GM23338 (cell line): ENCODE measurements around the gene PRR23A. TPM values are rescaled to one million over a fixed set of nuclear protein-coding genes. Genes with fewer than 3 reads are reported as not detected.

Experiments
- ATAC-seq: fragments of 200-7000 bp; cut with Tn5 transposase; 3 replicates; pipeline ENCODE4 v1.9.1; 2020
- DNase-seq: peaks from one replicate; pipeline ENCODE4 v3.0.0-alpha.2; 2015; ENCODE audit warnings: low spot score
- H2AFZ ChIP-seq: fragments of 200-600 bp; sonication (generic); 2 replicates; pipeline ENCODE4 v1.8.0; 2016; ENCODE audit warnings: antibody characterized with exemption, mild to moderate bottlenecking, moderate library complexity
- H3F3A ChIP-seq: fragments of 200-600 bp; sonication (generic); replicated peaks from 2 replicates; pipeline ENCODE4 v1.8.0; 2017; ENCODE audit warnings: antibody characterized with exemption, mixed run types, low read depth
- H3K27ac ChIP-seq: fragments of 200-600 bp; sonication (generic); 2 replicates; pipeline ENCODE4 v1.6.1; 2016; ENCODE audit warnings: low read depth
- H3K27me3 ChIP-seq: fragments of 200-600 bp; sonication (generic); 2 replicates; pipeline ENCODE4 v1.8.0; 2016; ENCODE audit warnings: mild to moderate bottlenecking, mixed run types, moderate library complexity; ENCODE audit not compliant: insufficient read depth
- H3K36me3 ChIP-seq: fragments of 200-600 bp; sonication (generic); 2 replicates; pipeline ENCODE4 v1.8.0; 2016; ENCODE audit warnings: mild to moderate bottlenecking; ENCODE audit not compliant: insufficient read depth
- H3K4me1 ChIP-seq: fragments of 200-600 bp; sonication (generic); 2 replicates; pipeline ENCODE4 v1.8.0; 2016; ENCODE audit warnings: mild to moderate bottlenecking, moderate library complexity; ENCODE audit not compliant: insufficient read depth
- H3K4me2 ChIP-seq: fragments of 200-600 bp; sonication (generic); 2 replicates; pipeline ENCODE4 v1.7.1; 2017; ENCODE audit warnings: mixed run types
- H3K4me3 ChIP-seq: fragments of 200-600 bp; sonication (generic); 2 replicates; pipeline ENCODE4 v1.6.1; 2016; ENCODE audit warnings: mixed run types
- H3K79me2 ChIP-seq: fragments of 200-600 bp; sonication (generic); replicated peaks from 2 replicates; pipeline ENCODE4 v1.8.0; 2017; ENCODE audit warnings: mild to moderate bottlenecking; ENCODE audit not compliant: insufficient read depth
- H3K9me2 ChIP-seq: fragments of 200-600 bp; sonication (generic); 2 replicates; pipeline ENCODE4 v1.8.0; 2017; ENCODE audit not compliant: insufficient read depth
- H4K20me1 ChIP-seq: fragments of 200-600 bp; sonication (generic); replicated peaks from 2 replicates; pipeline ENCODE4 v1.8.0; 2017; ENCODE audit warnings: mild to moderate bottlenecking; ENCODE audit not compliant: insufficient read depth
- H3K27ac Mint-ChIP-seq: 2 replicates; pipeline ENCODE4 v1.8.0; 2020; ENCODE audit warnings: inconsistent platforms, mild to moderate bottlenecking, moderate library complexity, mixed read lengths
- H3K27me3 Mint-ChIP-seq: 3 replicates; pipeline ENCODE4 v1.8.0; 2022; ENCODE audit warnings: low read depth, mild to moderate bottlenecking, moderate library complexity, mixed read lengths, inconsistent platforms; ENCODE audit not compliant: insufficient read depth, poor library complexity
- H3K36me3 Mint-ChIP-seq: 3 replicates; pipeline ENCODE4 v1.8.0; 2021; ENCODE audit warnings: low read depth, mild to moderate bottlenecking, inconsistent platforms, moderate library complexity, mixed read lengths
- H3K4me1 Mint-ChIP-seq: 3 replicates; pipeline ENCODE4 v1.8.0; 2020; ENCODE audit warnings: mild to moderate bottlenecking, inconsistent platforms, mixed read lengths
- H3K4me3 Mint-ChIP-seq: 3 replicates; pipeline ENCODE4 v1.8.0; 2021; ENCODE audit warnings: moderate library complexity, mild to moderate bottlenecking, inconsistent platforms, mixed read lengths
- H3K9me3 Mint-ChIP-seq: 3 replicates; pipeline ENCODE4 v1.8.0; 2020; ENCODE audit warnings: moderate library complexity, mild to moderate bottlenecking, inconsistent platforms, mixed read lengths
- ETS1 ChIP-seq: IDR thresholded peaks from 2 replicates; pipeline ENCODE4 v1.6.1; 2016; ENCODE audit warnings: antibody characterized with exemption
- EZH2 ChIP-seq: fragments of 200-600 bp; sonication (generic); IDR thresholded peaks from one replicate; pipeline ENCODE4 v1.8.0; 2017; ENCODE audit warnings: antibody characterized with exemption, mild to moderate bottlenecking, low read depth; ENCODE audit not compliant: unreplicated experiment
- POLR2AphosphoS5 ChIP-seq: IDR thresholded peaks from 2 replicates; pipeline ENCODE4 v1.6.1; 2016; ENCODE audit warnings: antibody characterized with exemption, low read depth
- ZNF114 ChIP-seq: fragments of 250-450 bp; sonication (Bioruptor Pico); IDR thresholded peaks from 2 replicates; pipeline ENCODE4 v1.5.0; 2020; ENCODE audit warnings: mild to moderate bottlenecking, moderate library complexity
- ZNF462 ChIP-seq: fragments of 250-450 bp; sonication (Bioruptor Pico); IDR thresholded peaks from 2 replicates; pipeline ENCODE4 v1.5.0; 2020; ENCODE audit warnings: mild to moderate bottlenecking, moderate library complexity
- polyA plus RNA-seq: library from polyadenylated mRNA; unstranded; fragments of >200 nt; fragmentation: Nextera tagmentation; extraction: Ambion mirVana; gene quantifications from 2 replicates; pipeline ENCODE4 v1.2.1, GENCODE V29; 2016
- total RNA-seq: library from RNA; depleted of rRNA; stranded (reverse); fragments of >200 nt; shearing (Covaris generic); gene quantifications from 2 replicates; pipeline ENCODE4 v1.2.3, GENCODE V29; 2014

The PRR23A gene
- total and polyA plus RNA-seq, 2 experiments from 2014 or later, result not detected

GRCh38 chr3:139005356-139005993 is 593 bp downstream of the PRR23A start (continued):
- TF ChIP-seq ZNF462 (CRISPR knock-in tag) (no peak), EZH2 (no peak), ZNF114 (CRISPR knock-in tag) (no peak), POLR2AphosphoS5 (no peak)

- DNase-seq (no peak), ATAC-seq (no peak)
- Mint-ChIP-seq H3K36me3 (no peaks in the 10 kb centered on the region), H3K27me3 (peaks cover 2% of the 10 kb centered on the region), H3K4me1 (no peaks in the 10 kb centered on the region), H3K9me3 (peaks cover 3% of the 10 kb centered on the region; the same call in 1 of the 3 replicates), H3K4me3 (no peak overlapping the region), H3K27ac (no peak overlapping the region)
- Histone ChIP-seq H3K36me3 (no peaks in the 10 kb centered on the region), H4K20me1 (no peaks in the 10 kb centered on the region), H3K4me1 (no peaks in the 10 kb centered on the region), H3F3A (no peaks in the 10 kb centered on the region), H3K9me2 (no peaks in the 10 kb centered on the region), H3K79me2 (no peaks in the 10 kb centered on the region), H3K27me3 (no peaks in the 10 kb centered on the region), H2AFZ (no peak overlapping the region), H3K27ac (no peak overlapping the region), H3K4me3 (no peak overlapping the region), H3K4me2 (no peak overlapping the region)
- no peak for TF ChIP-seq ETS1
Observed at GRCh38 chr3:138995706-138996105, 10.4 kb downstream of the PRR23A start.
